ENCODE measurements around the gene MOGAT1. TPM values are rescaled to one million over a fixed set of nuclear protein-coding genes. Genes with fewer than 3 reads are reported as not detected.

Gene MOGAT1
- polyA plus RNA-seq, result not detected in 2 replicates

DNA sequence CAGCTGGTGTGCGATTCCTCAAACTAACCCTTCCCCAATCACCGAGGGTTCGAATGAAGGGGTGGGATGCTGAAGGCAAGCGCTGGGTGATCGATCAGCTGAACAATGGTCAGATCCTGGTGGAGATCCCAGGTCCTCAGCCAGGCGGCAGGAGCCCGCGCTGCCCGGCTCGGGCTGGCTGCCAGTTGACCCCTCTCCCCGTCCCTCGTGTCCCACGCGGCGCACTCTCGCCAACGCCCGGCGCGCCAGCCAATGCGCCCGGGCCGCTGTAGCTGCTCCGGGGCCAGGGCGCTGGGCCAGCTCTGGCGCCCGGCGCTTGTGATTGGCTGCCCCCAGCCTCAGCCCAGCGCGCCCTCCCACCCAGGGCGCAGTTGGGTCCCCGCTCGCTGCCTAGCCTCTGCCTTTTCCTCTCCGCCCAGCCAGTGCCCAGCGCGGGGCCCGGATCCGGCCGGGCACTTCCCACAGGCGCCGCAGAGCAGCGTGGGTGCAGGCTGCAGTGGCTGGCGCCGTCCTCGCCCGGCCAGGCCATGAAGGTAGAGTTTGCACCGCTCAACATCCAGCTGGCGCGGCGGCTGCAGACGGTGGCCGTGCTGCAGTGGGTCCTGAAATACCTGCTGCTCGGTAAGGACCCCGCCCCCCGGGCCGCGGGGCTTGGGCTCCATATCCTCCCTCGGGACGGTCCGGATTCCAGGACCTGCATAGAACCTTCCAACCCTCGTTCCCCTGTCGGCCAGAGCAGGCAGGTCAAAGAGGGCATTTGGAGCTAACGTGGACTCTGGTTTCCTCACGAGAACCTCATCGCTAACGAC, at the start of gene MOGAT1:
Gene MOGAT1, plus strand, starts transcription at position 400 of the 809 bp plus-strand sequence. Its CDS starts 128 bp downstream, at position 528.

DNA sequence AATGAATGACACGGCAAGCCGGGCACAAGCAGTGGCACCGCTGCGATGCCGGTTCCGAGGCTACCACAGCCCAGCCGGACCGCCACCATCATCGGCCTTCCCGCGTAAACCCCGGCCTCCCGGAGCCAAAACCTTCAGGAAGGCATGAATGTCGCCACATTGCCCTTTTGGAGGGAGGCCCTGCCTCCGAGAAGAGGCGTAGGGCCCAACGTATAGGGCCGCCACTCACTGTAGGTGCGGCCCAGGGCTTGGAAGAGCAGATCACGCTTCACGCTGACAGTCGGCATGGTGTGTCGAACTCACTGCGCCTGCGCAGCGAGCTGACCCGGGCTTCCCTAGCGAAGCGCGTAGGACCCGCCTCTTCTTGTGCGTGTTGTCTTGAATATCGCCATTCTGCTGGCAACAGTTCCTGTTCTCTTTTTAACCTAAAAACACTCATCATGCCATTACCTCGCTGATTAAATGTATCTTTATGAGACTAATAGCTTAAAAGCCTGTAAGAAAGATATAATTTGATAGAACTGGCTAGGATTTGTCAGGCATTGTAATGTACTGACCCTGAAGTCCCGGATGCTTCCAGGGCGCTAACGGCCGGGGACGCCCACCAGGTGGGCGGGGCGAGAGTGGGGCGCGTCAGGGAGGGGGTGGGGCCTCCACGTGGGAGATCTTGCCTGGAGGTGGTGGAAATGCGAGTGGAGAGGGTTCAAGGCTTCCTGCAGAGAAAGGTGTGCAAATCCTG, 15.5 kb upstream of the MOGAT1 start, which contains the start of gene FARSB:
Gene FARSB, minus strand, starts transcription at position 306 of the 739 bp plus-strand sequence. Its CDS starts 19 bp downstream, at position 287.

Other genes starting within 250 kb of the MOGAT1 start
- gene SGPP2, start 247.1 kb upstream of the MOGAT1 start, polyA plus RNA-seq, result 3.1 and 3.2 TPM in 2 replicates
- gene FARSB, start 15.6 kb upstream of the MOGAT1 start, polyA plus RNA-seq, result 85.4 and 108 TPM in 2 replicates
- 143 and 150 TPM in 2 replicates for gene ACSL3, start 189.4 kb downstream of the MOGAT1 start, polyA plus RNA-seq